ENCODE results near the gene EVA1A.
A peak's percentile ranks its signal among the peaks of the same experiment; 100 is the strongest.

Gene EVA1A

DNA sequence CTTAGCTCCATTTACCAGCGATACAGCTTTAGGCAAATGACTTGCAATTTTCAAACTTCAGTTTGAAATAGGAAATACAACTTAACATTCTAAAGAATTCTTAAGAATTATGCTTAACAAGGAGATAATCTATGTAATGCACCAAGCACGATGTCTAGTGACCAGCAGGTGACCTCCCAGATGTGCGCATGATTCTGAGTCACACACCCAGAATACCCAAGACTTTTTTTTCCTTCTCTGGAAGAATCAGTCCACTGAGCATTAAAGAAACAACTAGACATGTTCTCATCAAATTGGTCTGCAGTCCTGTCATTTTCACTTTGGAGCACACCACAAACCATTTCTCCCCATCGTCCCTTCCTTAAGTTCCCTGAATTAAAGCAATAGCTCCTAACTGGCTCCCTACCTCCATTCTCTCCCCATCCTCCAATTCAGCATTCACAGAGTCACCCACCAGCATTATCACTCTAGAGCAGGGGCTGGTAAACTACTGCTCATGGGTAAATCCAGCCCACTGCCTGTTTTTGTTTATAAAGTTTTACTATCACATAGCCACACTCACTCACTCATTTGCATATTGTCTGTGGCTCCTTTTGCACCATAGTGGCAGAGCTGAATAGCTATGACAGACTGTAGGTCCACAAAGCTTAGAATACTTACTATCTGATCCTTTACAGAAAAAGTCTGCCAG, 13.2 kb downstream of the EVA1A start:
- no peak overlapping the region for H3K4me3 ChIP-seq (ENCODE audit: low read length)

DNA sequence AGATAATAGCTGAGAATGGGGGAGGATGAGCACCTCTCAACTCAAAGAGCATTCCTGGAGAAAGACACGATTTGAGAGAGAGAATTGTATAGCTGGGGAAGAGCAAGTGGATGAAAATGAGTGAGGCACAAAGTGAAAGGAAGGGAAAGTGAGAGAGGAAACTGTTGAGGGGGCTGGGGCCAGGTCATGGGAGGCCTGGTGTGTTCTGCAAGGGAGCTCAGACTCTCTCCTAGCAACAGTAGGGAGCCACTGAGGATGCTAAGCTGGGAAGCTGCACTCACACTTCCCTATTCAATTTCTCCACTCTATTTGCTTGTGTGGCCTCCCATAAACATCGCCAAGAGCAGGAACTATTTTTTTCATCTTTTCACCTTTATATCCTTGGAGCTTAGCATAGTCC, 14.8 kb downstream of the EVA1A start:
- Histone ChIP-seq H3K4me3 (ENCODE audit: low read length) (no peak overlapping the region), H3K27me3 (ENCODE audit: control insufficient read depth, insufficient read depth, low read length) (no peaks in the 10 kb centered on the region), H3K9ac (ENCODE audit: low read depth, low read length) (no peak overlapping the region), H3K9me3 (replicated peaks; ENCODE audit: low read length) (no peaks in the 10 kb centered on the region), H3K36me3 (ENCODE audit: insufficient read depth, low read length) (peaks cover 4% of the 10 kb centered on the region), H3K4me1 (ENCODE audit: control insufficient read depth, insufficient read depth, low read length) (peaks cover 18% of the 10 kb centered on the region), H3K4me2 (ENCODE audit: low read length) (no peak overlapping the region)

More for the DNA sequence above, 13.2 kb downstream of the EVA1A start:
- H3K36me3 ChIP-seq (ENCODE audit: insufficient read depth, low read length) = peaks cover 4% of the 10 kb centered on the region
- no peaks in the 10 kb centered on the region for H3K27me3 ChIP-seq (ENCODE audit: control insufficient read depth, insufficient read depth, low read length)
- no peaks in the 10 kb centered on the region for H3K9me3 ChIP-seq (replicated peaks; ENCODE audit: low read length)
- peak overlapping the region; percentile 15 for H3K4me2 ChIP-seq (ENCODE audit: low read length)
- H3K4me1 ChIP-seq (ENCODE audit: control insufficient read depth, insufficient read depth, low read length) = peaks cover 18% of the 10 kb centered on the region
- no peak overlapping the region for H3K9ac ChIP-seq (ENCODE audit: low read depth, low read length)

DNA sequence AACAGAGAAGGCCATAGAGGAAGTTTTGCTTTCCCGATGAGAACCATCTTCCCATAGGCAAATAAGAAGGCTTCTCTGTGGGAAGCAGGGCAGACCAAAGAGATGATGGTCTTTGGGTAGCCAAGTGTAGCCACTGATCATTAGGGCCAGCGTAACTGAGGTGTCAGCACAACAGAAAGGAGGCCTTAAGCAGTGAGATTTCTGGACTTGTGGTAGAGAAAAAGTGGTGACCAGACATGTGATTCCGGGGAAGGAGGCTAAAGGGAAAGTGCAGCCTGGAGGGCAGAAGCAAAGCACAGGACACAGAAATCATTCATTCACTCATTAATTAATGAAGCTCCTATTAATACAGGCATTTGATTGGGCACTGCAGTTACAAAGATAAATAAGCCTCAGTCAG, 15.4 kb downstream of the EVA1A start:
- no peak overlapping the region for H3K9ac ChIP-seq (ENCODE audit: low read depth, low read length)
- no peaks in the 10 kb centered on the region for H3K27me3 ChIP-seq (ENCODE audit: control insufficient read depth, insufficient read depth, low read length)
- peaks cover 3% of the 10 kb centered on the region for H3K36me3 ChIP-seq (ENCODE audit: insufficient read depth, low read length)
- peaks cover 18% of the 10 kb centered on the region for H3K4me1 ChIP-seq (ENCODE audit: control insufficient read depth, insufficient read depth, low read length)
- H3K4me3 ChIP-seq (ENCODE audit: low read length) = no peak overlapping the region
- H3K9me3 ChIP-seq (replicated peaks; ENCODE audit: low read length) = no peaks in the 10 kb centered on the region
- no peak overlapping the region for H3K4me2 ChIP-seq (ENCODE audit: low read length)

DNA sequence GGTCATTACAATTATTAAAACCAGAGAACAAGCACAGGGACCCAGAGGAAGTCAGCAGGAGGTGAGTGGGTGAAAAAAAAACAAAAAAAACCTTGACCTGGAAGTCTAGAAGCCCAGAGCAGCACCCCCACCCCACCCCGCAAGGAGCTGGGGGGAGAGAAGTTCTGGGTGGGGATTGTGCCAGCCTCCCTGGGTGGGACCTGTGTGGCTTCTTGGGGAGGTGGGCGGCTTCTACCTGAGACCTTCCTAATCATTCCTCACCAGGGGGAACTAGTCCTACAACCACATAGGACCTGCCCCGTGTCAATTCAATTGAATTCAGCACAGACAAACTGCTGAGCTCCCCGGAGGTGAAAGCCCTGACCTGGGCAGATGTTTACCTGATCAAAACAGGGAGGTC, 17.3 kb downstream of the EVA1A start:
- H3K4me3 ChIP-seq (ENCODE audit: low read length) = no peak overlapping the region
- H3K4me1 ChIP-seq (ENCODE audit: control insufficient read depth, insufficient read depth, low read length) = peaks cover 15% of the 10 kb centered on the region
- H3K9ac ChIP-seq (ENCODE audit: low read depth, low read length) = no peak overlapping the region
- no peaks in the 10 kb centered on the region for H3K9me3 ChIP-seq (replicated peaks; ENCODE audit: low read length)
- no peaks in the 10 kb centered on the region for H3K27me3 ChIP-seq (ENCODE audit: control insufficient read depth, insufficient read depth, low read length)
- no peak overlapping the region for H3K4me2 ChIP-seq (ENCODE audit: low read length)
- H3K36me3 ChIP-seq (ENCODE audit: insufficient read depth, low read length) = no peaks in the 10 kb centered on the region

DNA sequence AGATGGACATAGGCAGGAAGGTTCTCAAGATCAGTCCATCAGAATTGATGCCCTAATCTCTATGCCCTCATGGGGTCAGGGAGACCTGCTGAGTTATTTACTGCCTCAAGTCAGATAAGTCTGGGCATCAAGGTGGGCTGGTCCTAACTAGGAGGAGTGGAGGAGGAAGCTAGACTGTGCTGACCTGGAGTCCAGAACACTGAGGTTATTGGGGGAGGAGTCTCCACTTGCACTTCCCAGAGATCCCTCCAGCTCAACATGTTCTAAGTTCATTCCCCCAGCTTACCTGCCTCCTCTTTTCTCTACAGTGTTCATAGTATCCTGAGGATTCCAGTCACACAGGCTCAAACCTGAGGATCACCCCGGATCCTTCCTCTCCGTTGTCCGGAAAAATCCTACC, 19.3 kb downstream of the EVA1A start:
- Histone ChIP-seq H3K9ac (ENCODE audit: low read depth, low read length) (no peak overlapping the region), H3K4me2 (ENCODE audit: low read length) (no peak overlapping the region), H3K36me3 (ENCODE audit: insufficient read depth, low read length) (no peaks in the 10 kb centered on the region), H3K4me1 (ENCODE audit: control insufficient read depth, insufficient read depth, low read length) (no peaks in the 10 kb centered on the region), H3K9me3 (replicated peaks; ENCODE audit: low read length) (no peaks in the 10 kb centered on the region), H3K4me3 (ENCODE audit: low read length) (no peak overlapping the region), H3K27me3 (ENCODE audit: control insufficient read depth, insufficient read depth, low read length) (no peaks in the 10 kb centered on the region)

DNA sequence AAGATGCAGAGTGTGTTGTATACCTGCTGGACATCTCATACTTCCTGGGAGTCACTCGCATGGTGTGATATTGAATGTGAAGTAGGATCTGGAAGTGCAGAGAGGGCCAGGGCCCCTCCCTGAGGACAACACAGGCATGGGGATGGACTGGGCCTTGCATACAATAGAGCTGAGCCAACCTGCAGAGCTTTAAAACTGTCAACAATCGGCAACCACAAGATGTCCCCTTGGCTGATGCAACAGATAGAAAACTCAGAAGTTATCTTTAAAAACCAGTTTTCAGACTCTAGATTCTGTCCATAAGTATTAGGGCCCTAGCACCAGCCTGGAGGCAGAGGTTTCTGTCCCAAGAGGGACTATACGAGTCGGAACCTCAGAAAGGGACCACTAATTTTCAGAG, 19.7 kb downstream of the EVA1A start:
- H3K4me1 ChIP-seq (ENCODE audit: control insufficient read depth, insufficient read depth, low read length) = no peaks in the 10 kb centered on the region

DNA sequence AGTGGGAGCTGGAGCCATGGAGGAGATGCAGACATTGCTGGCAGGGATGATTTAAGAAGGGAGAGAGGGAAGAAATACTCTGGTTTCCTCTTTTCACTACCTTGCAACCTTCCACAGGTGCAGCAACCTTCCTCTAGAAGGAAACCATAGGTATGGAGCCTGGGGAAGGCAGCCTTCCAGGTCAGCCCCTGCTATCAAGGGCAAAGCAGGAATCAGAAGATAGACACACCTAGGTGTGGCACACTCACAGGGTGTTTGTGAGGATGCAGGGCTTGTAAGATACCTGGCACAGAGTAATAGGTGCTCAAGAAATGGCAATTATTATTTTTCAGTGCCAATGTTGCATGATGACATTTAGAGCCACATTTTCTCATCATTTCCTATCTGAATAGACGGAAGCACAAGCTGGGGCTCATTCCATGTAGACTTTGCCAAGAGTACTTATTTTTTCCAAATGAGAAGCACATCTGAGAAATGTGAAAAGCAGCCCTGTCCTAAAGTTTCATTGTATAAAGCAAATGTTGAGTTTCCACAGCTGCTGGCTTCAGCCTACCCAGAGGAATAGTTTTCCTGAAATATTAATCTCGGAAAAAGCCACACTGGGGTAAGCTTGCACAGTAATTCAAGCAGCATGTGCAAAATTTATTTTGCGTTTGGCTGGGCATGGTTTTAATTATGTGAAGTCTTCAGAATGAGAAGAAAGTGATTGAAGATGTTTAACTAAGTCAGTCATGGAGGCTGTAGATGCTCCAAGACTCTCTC, 20.6 kb downstream of the EVA1A start:
- Histone ChIP-seq H3K4me1 (ENCODE audit: control insufficient read depth, insufficient read depth, low read length) (no peaks in the 10 kb centered on the region), H3K4me2 (ENCODE audit: low read length) (no peak overlapping the region), H3K27me3 (ENCODE audit: control insufficient read depth, insufficient read depth, low read length) (no peaks in the 10 kb centered on the region), H3K36me3 (ENCODE audit: insufficient read depth, low read length) (no peaks in the 10 kb centered on the region), H3K4me3 (ENCODE audit: low read length) (no peak overlapping the region), H3K9ac (ENCODE audit: low read depth, low read length) (no peak overlapping the region), H3K9me3 (replicated peaks; ENCODE audit: low read length) (no peaks in the 10 kb centered on the region)

More for the DNA sequence above, 19.7 kb downstream of the EVA1A start:
- no peak overlapping the region for H3K4me2 ChIP-seq (ENCODE audit: low read length)
- H3K9me3 ChIP-seq (replicated peaks; ENCODE audit: low read length) = no peaks in the 10 kb centered on the region
- no peak overlapping the region for H3K4me3 ChIP-seq (ENCODE audit: low read length)
- H3K27me3 ChIP-seq (ENCODE audit: control insufficient read depth, insufficient read depth, low read length) = no peaks in the 10 kb centered on the region
- no peak overlapping the region for H3K9ac ChIP-seq (ENCODE audit: low read depth, low read length)
- no peaks in the 10 kb centered on the region for H3K36me3 ChIP-seq (ENCODE audit: insufficient read depth, low read length)

DNA sequence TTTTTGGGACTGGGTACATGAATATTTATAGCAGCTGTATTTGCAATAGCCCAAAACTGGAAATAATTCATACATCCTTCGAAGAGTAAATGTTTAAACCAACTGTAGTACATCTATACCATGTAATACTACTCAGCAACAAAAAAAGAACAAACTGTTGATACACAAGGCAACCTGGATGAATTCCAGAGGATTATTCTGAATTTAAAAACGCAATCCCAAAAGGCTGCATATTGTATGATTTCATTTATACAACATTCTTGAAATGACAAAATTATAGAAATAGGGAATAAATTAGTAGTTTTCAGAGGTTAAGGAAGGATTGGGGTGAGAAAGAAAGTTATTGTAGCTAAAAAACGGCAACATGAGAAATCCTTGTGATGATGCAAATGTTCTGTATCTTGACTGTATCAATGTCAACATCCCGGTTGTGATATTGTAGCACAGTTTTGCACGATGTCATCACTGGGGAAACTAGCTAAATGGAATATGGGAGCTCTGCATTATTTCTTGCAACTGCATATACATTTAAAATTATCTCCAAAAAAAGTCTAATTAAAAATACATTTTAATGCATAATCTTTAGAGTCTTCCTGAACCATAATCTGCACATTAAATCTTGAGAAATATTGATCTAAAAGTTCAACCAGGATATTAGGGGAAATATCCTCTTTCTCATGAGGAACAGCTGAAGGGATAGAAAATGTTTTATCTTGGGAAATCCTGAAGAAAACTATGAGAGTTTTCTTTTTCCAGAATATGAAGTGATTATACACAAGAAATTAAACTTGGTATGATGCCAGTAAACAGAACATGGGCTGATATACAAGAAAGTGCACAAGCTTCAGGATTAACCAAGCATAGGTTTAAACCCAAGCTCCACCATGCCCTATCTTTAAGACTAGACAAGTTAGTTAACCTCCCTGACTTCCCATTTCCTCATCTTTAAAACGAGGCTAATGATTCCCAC, 21.9 kb downstream of the EVA1A start:
- Histone ChIP-seq H3K27me3 (ENCODE audit: control insufficient read depth, insufficient read depth, low read length) (no peaks in the 10 kb centered on the region), H3K9ac (ENCODE audit: low read depth, low read length) (no peak overlapping the region), H3K4me2 (ENCODE audit: low read length) (no peak overlapping the region), H3K4me1 (ENCODE audit: control insufficient read depth, insufficient read depth, low read length) (no peaks in the 10 kb centered on the region), H3K9me3 (replicated peaks; ENCODE audit: low read length) (no peaks in the 10 kb centered on the region), H3K4me3 (ENCODE audit: low read length) (no peak overlapping the region), H3K36me3 (ENCODE audit: insufficient read depth, low read length) (no peaks in the 10 kb centered on the region)

DNA sequence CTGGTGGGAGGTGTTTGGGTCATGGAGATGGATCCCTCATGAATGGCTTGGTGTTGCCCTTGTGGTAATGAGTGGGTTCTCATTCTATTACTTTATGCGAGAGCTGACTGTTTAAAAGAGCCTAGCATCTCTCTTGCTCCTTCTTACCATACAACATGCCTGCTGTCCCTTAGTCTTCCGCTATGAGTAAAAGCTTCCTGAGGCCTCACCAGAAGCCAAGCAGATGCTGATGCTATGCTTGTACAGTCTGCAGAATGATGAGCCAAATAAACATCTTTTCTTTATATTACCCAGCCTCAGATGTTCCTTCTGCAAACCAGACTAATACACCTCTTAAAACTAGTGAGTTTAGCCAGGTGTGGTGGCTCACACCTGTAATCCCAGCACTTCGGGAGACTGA, 23.1 kb downstream of the EVA1A start:
- no peaks in the 10 kb centered on the region for H3K4me1 ChIP-seq (ENCODE audit: control insufficient read depth, insufficient read depth, low read length)
- H3K36me3 ChIP-seq (ENCODE audit: insufficient read depth, low read length) = no peaks in the 10 kb centered on the region
- no peak overlapping the region for H3K4me3 ChIP-seq (ENCODE audit: low read length)
- no peak overlapping the region for H3K4me2 ChIP-seq (ENCODE audit: low read length)
- no peaks in the 10 kb centered on the region for H3K27me3 ChIP-seq (ENCODE audit: control insufficient read depth, insufficient read depth, low read length)
- H3K9ac ChIP-seq (ENCODE audit: low read depth, low read length) = no peak overlapping the region
- no peaks in the 10 kb centered on the region for H3K9me3 ChIP-seq (replicated peaks; ENCODE audit: low read length)

DNA sequence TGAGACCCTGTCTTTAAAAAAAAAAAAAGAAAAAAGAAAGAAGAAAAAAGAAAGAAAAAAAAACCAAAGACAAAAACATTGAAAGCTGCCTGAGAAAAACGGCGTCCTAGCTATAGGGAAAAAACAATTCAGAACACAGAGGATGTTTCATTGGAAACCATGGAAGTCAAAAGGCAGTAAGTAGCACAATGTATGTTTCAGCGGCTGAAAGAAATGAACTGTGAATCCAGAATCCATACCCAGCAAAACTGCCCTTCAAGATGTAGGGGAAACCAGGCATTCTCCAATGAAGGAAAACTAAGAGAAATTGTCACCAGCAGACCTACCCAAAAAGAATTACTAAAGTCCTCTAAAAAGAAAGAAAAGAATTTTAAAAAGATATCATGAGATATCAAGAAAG, 27.6 kb downstream of the EVA1A start:
- Histone ChIP-seq H3K27me3 (ENCODE audit: control insufficient read depth, insufficient read depth, low read length) (no peaks in the 10 kb centered on the region), H3K9ac (ENCODE audit: low read depth, low read length) (no peak overlapping the region), H3K4me2 (ENCODE audit: low read length) (no peak overlapping the region), H3K9me3 (replicated peaks; ENCODE audit: low read length) (no peaks in the 10 kb centered on the region), H3K4me1 (ENCODE audit: control insufficient read depth, insufficient read depth, low read length) (peaks cover 3% of the 10 kb centered on the region), H3K4me3 (ENCODE audit: low read length) (no peak overlapping the region), H3K36me3 (ENCODE audit: insufficient read depth, low read length) (no peaks in the 10 kb centered on the region)

DNA sequence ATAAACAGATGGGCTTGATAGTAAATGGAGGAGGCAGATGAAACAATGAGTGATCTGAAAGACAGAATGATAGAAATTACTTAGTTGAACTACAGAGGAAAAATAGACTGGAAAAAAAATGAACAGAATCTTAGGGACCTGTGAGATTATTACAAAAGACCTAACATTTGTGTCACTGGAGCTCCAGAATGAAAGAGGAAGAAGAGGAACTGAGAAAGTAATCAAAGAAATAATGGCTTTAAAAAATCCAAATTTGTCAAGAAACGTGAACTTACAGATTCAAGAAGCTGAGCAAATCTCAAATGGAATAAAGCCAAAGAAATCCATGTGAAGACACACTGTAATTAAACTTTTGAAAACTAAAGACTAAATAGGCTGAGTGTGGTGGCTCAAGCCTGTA, 28.3 kb downstream of the EVA1A start:
- no peak overlapping the region for H3K4me2 ChIP-seq (ENCODE audit: low read length)
- no peak overlapping the region for H3K9ac ChIP-seq (ENCODE audit: low read depth, low read length)
- peaks cover 6% of the 10 kb centered on the region for H3K4me1 ChIP-seq (ENCODE audit: control insufficient read depth, insufficient read depth, low read length)

More for the DNA sequence above, 28.3 kb downstream of the EVA1A start:
- Histone ChIP-seq H3K36me3 (ENCODE audit: insufficient read depth, low read length) (no peaks in the 10 kb centered on the region), H3K9me3 (replicated peaks; ENCODE audit: low read length) (no peaks in the 10 kb centered on the region), H3K4me3 (ENCODE audit: low read length) (no peak overlapping the region), H3K27me3 (ENCODE audit: control insufficient read depth, insufficient read depth, low read length) (no peaks in the 10 kb centered on the region)

Data from skeletal muscle satellite cell (primary cell).